NB4 (cell line): ENCODE results near the gene KRTAP19-2.

Experiments
- DNase-seq: peaks from one replicate; pipeline ENCODE4 v3.0.0; 2010; ENCODE audit warnings: low read depth
- H3K4me3 ChIP-seq: one replicate; pipeline ENCODE4 v1.5.1; 2011; ENCODE audit warnings: mild to moderate bottlenecking, low read depth, low read length, moderate library complexity
- CTCF ChIP-seq: IDR thresholded peaks from one replicate; pipeline ENCODE4 v1.5.1; 2012; ENCODE audit warnings: low read depth, low read length
- MAX ChIP-seq: IDR thresholded peaks from 2 replicates; pipeline ENCODE4 v1.6.1; 2011; ENCODE audit warnings: low read depth, low read length
- MYC ChIP-seq: IDR thresholded peaks from 2 replicates; pipeline ENCODE4 v1.6.1; 2011; ENCODE audit warnings: low read depth, low read length
- POLR2A ChIP-seq: IDR thresholded peaks from 2 replicates; pipeline ENCODE4 v1.6.1; 2011; ENCODE audit warnings: mild to moderate bottlenecking; ENCODE audit not compliant: insufficient read length; ENCODE audit errors: extremely low read depth

KRTAP19-2 gene

GRCh38 chr21:30439975-30440374 is 47.3 kb downstream of the KRTAP19-2 start, which contains the start of gene KRTAP15-1:
TSS of gene KRTAP15-1 (plus strand) at chr21:30440275. CDS start at chr21:30440328, 53 bp downstream.
- TF ChIP-seq CTCF: no peak
- no peak for TF ChIP-seq POLR2A
- TF ChIP-seq MAX: no peak
- TF ChIP-seq MYC: no peak
- DNase-seq: no peak
- H3K4me3 ChIP-seq: no peak within 1 kb of the TSS
